Fibroblast of pulmonary artery (primary cell): Measurements from ENCODE around the gene GDPGP1.
A peak's percentile ranks its signal among the peaks of the same experiment; 100 is the strongest.
"Not testable (repeated sequence)": the region's sequence is repeated elsewhere in the genome, so short reads cannot be mapped to it uniquely, and the experiment has no call there.

Source experiments
- DNase-seq: peaks from one replicate; pipeline ENCODE4 v3.0.0-alpha.2; 2010; ENCODE audit warnings: low read depth
- H3K4me3 ChIP-seq: replicated peaks from 2 replicates; pipeline ENCODE4 v1.5.1; 2011; ENCODE audit warnings: low read depth, mild to moderate bottlenecking, control low read depth, low read length, moderate library complexity
- TF ChIP-seq, protein P1 (sequence below): IDR thresholded peaks from 2 replicates; pipeline ENCODE4 v1.5.1; 2011; ENCODE audit warnings: mild to moderate bottlenecking, control low read depth, low read length, inconsistent platforms; ENCODE audit errors: missing control alignments

Gene GDPGP1

DNA sequence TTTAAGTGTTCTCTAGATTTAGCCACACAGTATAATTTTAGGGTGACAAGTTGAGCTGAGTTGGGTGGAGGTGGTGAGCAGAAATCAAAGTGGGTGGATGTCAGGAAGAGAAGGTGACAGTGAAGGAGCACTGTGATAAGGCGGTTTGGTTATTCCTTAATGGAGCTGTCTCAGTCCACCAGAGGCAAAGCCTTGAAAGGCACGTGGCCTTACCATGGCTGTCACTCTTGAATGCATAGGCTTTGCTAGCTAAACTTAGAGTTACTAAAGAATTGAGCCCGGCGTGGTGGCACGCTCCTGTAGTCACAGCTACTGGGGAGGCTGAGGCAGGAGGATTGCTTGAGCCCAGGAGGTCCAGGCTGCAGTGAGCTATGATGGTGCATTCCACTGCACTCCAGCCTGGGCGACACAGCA is 14.8 kb downstream of the GDPGP1 start:
- H3K4me3 ChIP-seq: no peak overlapping the region
- DNase-seq: no peak
- TF ChIP-seq, protein P1, sequence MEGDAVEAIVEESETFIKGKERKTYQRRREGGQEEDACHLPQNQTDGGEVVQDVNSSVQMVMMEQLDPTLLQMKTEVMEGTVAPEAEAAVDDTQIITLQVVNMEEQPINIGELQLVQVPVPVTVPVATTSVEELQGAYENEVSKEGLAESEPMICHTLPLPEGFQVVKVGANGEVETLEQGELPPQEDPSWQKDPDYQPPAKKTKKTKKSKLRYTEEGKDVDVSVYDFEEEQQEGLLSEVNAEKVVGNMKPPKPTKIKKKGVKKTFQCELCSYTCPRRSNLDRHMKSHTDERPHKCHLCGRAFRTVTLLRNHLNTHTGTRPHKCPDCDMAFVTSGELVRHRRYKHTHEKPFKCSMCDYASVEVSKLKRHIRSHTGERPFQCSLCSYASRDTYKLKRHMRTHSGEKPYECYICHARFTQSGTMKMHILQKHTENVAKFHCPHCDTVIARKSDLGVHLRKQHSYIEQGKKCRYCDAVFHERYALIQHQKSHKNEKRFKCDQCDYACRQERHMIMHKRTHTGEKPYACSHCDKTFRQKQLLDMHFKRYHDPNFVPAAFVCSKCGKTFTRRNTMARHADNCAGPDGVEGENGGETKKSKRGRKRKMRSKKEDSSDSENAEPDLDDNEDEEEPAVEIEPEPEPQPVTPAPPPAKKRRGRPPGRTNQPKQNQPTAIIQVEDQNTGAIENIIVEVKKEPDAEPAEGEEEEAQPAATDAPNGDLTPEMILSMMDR: no peak

DNA sequence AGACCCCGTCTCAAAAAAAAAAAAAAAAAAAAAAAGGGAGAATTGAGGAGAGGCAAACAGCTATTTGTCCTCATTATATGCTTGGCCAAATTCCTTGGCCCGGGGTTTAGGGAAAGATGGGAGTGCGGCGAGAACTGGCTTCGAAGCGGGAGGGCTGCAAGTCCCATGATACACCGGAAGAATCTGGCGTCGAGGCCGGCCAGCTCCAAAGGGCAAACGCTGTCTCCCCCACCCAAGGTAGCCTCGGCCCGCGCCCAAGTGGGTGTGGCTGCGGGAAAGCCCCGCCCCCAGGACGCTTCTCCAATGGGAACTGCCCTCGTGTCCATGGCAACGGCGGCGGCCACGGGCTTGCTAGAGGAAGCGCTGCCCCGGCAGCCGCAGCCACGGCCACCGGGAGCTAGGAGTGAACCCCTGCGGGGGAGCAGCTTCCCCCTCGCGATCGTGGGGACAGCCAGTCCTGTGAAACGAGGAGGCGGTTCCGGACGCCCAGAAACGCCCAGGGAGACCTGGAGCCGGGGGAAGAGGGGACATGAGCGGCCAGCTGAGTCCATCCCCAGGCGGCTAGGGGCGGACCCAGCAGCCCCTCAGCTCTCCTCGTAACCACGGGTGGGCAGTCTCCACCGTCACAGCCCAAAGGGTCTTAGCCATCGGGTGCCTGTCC is 15.3 kb downstream of the GDPGP1 start, which contains the start of gene TTLL13:
TSS of gene TTLL13 (plus strand) at position 354 of the 661 bp plus-strand sequence. CDS start 1,075 bp downstream, outside the sequence.
- DNase-seq: peak; percentile 86
- peak within 1 kb of the TSS; percentile 65 for H3K4me3 ChIP-seq

DNA sequence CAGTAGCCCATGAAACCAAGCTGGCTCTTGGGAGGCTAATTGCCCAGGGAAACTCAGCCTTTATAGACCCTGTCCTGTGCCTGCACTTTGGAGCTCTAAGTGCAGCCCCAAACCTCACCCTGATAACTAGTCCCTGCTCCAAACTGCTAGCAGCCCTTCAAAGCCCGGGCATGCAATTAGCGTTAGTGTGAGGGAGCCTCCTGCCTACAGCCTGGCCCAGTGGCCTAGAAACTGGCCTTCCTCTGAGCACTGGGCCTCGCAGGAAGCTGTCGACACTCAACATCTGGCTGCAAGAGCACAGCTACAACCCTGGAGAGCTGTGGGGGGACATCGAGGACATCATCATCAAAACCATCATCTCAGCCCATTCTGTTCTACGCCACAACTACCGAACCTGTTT is 23.8 kb downstream of the GDPGP1 start:
- H3K4me3 ChIP-seq: no peak overlapping the region
- DNase-seq: no peak
- TF ChIP-seq, protein P1: no peak

More for the DNA sequence above, 15.3 kb downstream of the GDPGP1 start, which contains the start of gene TTLL13:
- TF ChIP-seq, protein P1: no peak

DNA sequence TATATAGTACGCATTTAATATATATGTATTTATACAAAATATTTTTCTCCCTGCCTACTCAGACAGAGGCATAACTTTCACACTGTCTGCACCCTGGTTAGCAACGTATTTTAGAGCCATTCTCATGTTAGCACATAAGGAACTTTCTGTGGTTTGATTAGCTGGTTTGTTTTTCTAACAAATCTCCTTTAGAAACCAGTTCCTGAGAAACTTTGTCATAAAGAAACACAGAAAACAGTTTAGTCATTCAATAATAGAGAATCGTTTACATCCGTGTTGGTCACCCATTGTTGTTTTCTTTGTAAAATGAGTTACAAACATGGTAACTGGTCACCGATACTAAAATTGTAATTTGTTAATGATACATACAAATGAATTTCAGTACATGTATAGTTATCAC is 25.5 kb downstream of the GDPGP1 start:
- H3K4me3 ChIP-seq: no peak overlapping the region
- TF ChIP-seq, protein P1: no peak
- no peak for DNase-seq

DNA sequence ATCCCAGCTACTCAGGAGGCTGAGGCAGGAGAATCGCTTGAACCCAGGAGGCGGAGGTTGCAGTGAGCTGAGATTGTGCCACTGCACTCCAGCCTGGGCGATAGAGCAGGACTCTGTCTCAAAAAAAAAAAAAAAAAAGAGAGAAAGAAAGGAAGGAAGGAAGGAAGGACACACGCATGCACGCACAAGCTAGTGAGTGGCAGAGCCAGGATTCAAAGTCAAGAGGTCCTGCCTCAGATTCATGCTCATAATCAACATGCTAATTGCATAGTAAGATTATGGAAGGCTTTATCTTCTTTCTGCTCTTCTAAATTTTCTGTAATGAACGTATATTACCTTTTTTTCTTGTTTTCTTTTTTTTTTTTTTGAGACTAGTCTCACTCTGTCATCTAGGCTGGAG is 26.7 kb downstream of the GDPGP1 start:
- H3K4me3 ChIP-seq, DNase-seq: not testable (repeated sequence)

DNA sequence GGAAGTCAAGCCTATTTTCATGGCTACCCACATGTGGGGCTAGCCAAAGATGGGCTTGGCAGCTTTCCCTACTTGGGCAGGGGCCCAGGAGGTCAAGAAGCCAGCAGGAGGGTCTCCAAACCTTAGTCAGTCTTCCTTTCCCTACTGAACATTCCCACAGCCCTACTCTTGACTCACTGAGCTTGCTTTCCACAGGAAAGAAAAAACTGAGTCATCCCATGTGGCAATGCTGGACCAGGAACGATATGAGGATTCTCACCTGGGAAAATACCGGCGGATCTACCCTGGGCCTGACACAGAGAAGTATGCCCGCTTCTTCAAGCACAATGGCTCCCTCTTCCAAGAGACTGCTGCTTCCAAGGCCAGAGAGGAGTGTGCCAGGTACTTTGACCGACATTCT is 27.8 kb downstream of the GDPGP1 start:
- H3K4me3 ChIP-seq: no peak overlapping the region
- peak; percentile 70 for DNase-seq
- TF ChIP-seq, protein P1: no peak

DNA sequence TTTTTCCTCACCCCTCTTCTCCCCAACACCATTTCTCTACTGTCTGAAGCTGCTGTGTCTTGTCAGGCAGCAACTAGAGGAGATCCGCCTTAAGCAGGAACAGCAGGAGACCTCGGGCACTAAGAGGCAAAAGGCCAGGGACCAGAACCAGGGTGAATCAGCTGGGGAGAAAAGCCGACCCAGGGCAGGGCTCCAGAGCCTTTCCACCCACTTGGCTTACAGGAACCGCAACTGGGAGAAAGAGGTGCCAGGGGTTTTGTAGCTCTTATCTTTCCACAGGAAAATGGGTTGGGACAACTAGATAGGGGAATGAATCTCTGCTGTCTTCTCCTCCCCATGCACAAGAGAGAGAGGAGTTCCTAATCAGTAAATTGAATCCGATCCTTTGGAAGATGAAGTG is 28.4 kb downstream of the GDPGP1 start:
- no peak overlapping the region for H3K4me3 ChIP-seq
- DNase-seq: no peak
- TF ChIP-seq, protein P1: no peak
